Measurements from ENCODE around the gene TRAPPC2L.

Gene TRAPPC2L

GRCh38 chr16:88862968-88863367 lies 6.0 kb downstream of the TRAPPC2L start:
- DNase-seq, result no peak

- no peak for DNase-seq
These were observed 6.5 kb downstream of the TRAPPC2L start for GRCh38 chr16:88863426-88863825.

GRCh38 chr16:88864099-88864498 lies 7.2 kb downstream of the TRAPPC2L start:
- DNase-seq, result no peak

- DNase-seq, result no peak
These were observed 7.6 kb downstream of the TRAPPC2L start for GRCh38 chr16:88864521-88864920.

- no peak for DNase-seq
These were observed 8.4 kb downstream of the TRAPPC2L start for GRCh38 chr16:88865310-88865709.

GRCh38 chr16:88865742-88866141 lies 8.8 kb downstream of the TRAPPC2L start:
- no peak for DNase-seq

- no peak for DNase-seq
These were observed 9.4 kb downstream of the TRAPPC2L start, which contains the start of gene PABPN1L for GRCh38 chr16:88866151-88866920. Gene PABPN1L (minus strand): TSS chr16:88866660. CDS start chr16:88866606, 54 bp downstream.

- no peak for DNase-seq
These were observed 10.8 kb downstream of the TRAPPC2L start for GRCh38 chr16:88867581-88868246.

GRCh38 chr16:88868974-88869672 lies 12.2 kb downstream of the TRAPPC2L start:
- DNase-seq, result no peak

GRCh38 chr16:88869673-88869980 lies 12.7 kb downstream of the TRAPPC2L start:
- no peak for DNase-seq

GRCh38 chr16:88870608-88871348 lies 13.9 kb downstream of the TRAPPC2L start:
- no peak for DNase-seq

GRCh38 chr16:88871349-88871702 lies 14.4 kb downstream of the TRAPPC2L start:
- DNase-seq, result no peak

- DNase-seq, result no peak
These were observed 14.9 kb downstream of the TRAPPC2L start for GRCh38 chr16:88871730-88872416.

GRCh38 chr16:88872650-88873331 lies 15.9 kb downstream of the TRAPPC2L start:
- no peak for DNase-seq

- no peak for DNase-seq
These were observed 18.1 kb downstream of the TRAPPC2L start for GRCh38 chr16:88874938-88875599.

- no peak for DNase-seq
These were observed 18.8 kb downstream of the TRAPPC2L start for GRCh38 chr16:88875703-88876234.

GRCh38 chr16:88876942-88877526 lies 20.1 kb downstream of the TRAPPC2L start:
- no peak for DNase-seq

- DNase-seq, result no peak
These were observed 20.8 kb downstream of the TRAPPC2L start for GRCh38 chr16:88877564-88878289.

- DNase-seq, result no peak
These were observed 21.4 kb downstream of the TRAPPC2L start for GRCh38 chr16:88878356-88878755.
